Jurkat, Clone E6-1 (cell line): Measurements from ENCODE around the gene SPART.

Source experiments
- DNase-seq: peaks from one replicate; pipeline ENCODE4 v3.0.0-alpha.2; 2011; ENCODE audit warnings: low read depth, low spot score
- H3K4me3 ChIP-seq: 2 replicates; pipeline ENCODE4 v1.5.1; 2011; ENCODE audit warnings: mild to moderate bottlenecking, low read length, control low read depth, moderate library complexity

SPART gene

GRCh38 chr13:36261976-36262375 is 84.2 kb downstream of the SPART start:
- H3K4me3 ChIP-seq = no peak overlapping the region
- no peak for DNase-seq

- no peak overlapping the region for H3K4me3 ChIP-seq
- no peak for DNase-seq
These were observed 85.2 kb downstream of the SPART start for GRCh38 chr13:36261011-36261410.

GRCh38 chr13:36259361-36260137 is 86.6 kb downstream of the SPART start:
- no peak for DNase-seq
- H3K4me3 ChIP-seq = no peak overlapping the region

- no peak for DNase-seq
- H3K4me3 ChIP-seq = no peak overlapping the region
These were observed 87.4 kb downstream of the SPART start for GRCh38 chr13:36258831-36259230.
